K562 (cell line): ENCODE measurements around the gene ADK. TPM values are rescaled to one million over a fixed set of nuclear protein-coding genes. Genes with fewer than 3 reads are reported as not detected.

ENCODE experiments used
- ATAC-seq: fragments of 200-7000 bp; cut with Tn5 transposase; 3 replicates; pipeline ENCODE4 v1.9.1; 2020; ENCODE audit warnings: moderate library complexity
- BruUV-seq: library from RNA; stranded (reverse); fragments of 400-500 nt; replicated peaks from 2 replicates; lab custom pipeline; 2021; lab: Mats Ljungman, UMichigan
- CTCF ChIA-PET: fragments of 300-600 bp; formaldehyde crosslinking; extraction: SDS; loops from one replicate; lab custom pipeline; 2021; ENCODE audit warnings: low intra/inter-chr PET ratio; lab: Yijun Ruan, JAX
- POLR2A ChIA-PET: fragments of 300-600, 350-650 bp; sonication (Branson Sonifier 250); formaldehyde crosslinking; extraction: SDS; loops from one replicate; lab custom pipeline; 2021; ENCODE audit warnings: antibody characterized with exemption, inconsistent platforms; lab: Yijun Ruan, JAX
- DNase-seq, 4 experiments: peaks; one replicate each; pipeline versions ENCODE4 v3.0.0 to v3.0.0-alpha.2; 2011 to 2018; ENCODE audit warnings: low spot score in 3 of 4, mixed read lengths in 3 of 4; ENCODE audit errors: extremely low read depth in 1 of 4
- FAIRE-seq: peaks from 2 replicates; lab custom pipeline; 2011; peaks lifted over from hg19 to GRCh38; lab: Jason Lieb, UNC
- H2AFZ ChIP-seq: 2 replicates; pipeline ENCODE4 v1.6.0; 2011; ENCODE audit warnings: low read depth, low read length, control low read depth, inconsistent platforms
- H3K27ac ChIP-seq: fragments of 200-600 bp; 3 replicates; pipeline ENCODE4 v1.8.0; 2011; ENCODE audit warnings: low read depth, mild to moderate bottlenecking, control low read depth, inconsistent platforms, low read length, moderate library complexity, mixed read lengths; ENCODE audit errors: extremely low read depth
- H3K27me3 ChIP-seq, 2 experiments: fragments of 300-600 bp in 1 of 2; 2 replicates in 1 of 2; 3 replicates in 1 of 2; pipeline versions ENCODE4 v1.6.0 to v1.8.0; 2011; ENCODE audit warnings: inconsistent platforms in 2 of 2, low read length in 2 of 2, mild to moderate bottlenecking in 1 of 2, mixed read lengths in 1 of 2, moderate library complexity in 1 of 2; ENCODE audit not compliant: control insufficient read depth in 2 of 2, insufficient read depth in 2 of 2
- H3K36me3 ChIP-seq: fragments of 300-600 bp; 3 replicates; pipeline ENCODE4 v1.8.0; 2011; ENCODE audit warnings: mild to moderate bottlenecking, low read length, inconsistent platforms; ENCODE audit not compliant: control insufficient read depth, insufficient read depth
- H3K4me1 ChIP-seq, 2 experiments: fragments of 200-600 bp in 1 of 2; replicated peaks in 1 of 2; 2 replicates in 1 of 2; 3 replicates in 1 of 2; pipeline versions ENCODE4 v1.5.1 to v1.8.0; 2011; ENCODE audit warnings: inconsistent platforms in 2 of 2, low read length in 2 of 2, mild to moderate bottlenecking in 1 of 2, mixed read lengths in 1 of 2, moderate library complexity in 1 of 2; ENCODE audit not compliant: control insufficient read depth in 2 of 2, insufficient read depth in 2 of 2
- H3K4me2 ChIP-seq: 2 replicates; pipeline ENCODE4 v1.6.1; 2011; ENCODE audit warnings: low read length, control low read depth, inconsistent platforms, mixed read lengths; ENCODE audit not compliant: insufficient read depth
- H3K4me3 ChIP-seq: fragments of 200-600 bp; sonication (generic), shearing (Covaris generic); 2 replicates; pipeline ENCODE4 v1.5.1; 2016; ENCODE audit warnings: control low read depth, inconsistent platforms
- H3K79me2 ChIP-seq: fragments of 200-600 bp; 3 replicates; pipeline ENCODE4 v1.8.0; 2011; ENCODE audit warnings: low read length, inconsistent platforms; ENCODE audit not compliant: control insufficient read depth, insufficient read depth
- H3K9ac ChIP-seq, 2 experiments: 2 replicates each; pipeline versions ENCODE4 v1.6.0 to v1.6.1; 2011; ENCODE audit warnings: low read depth in 2 of 2, low read length in 2 of 2, control low read depth in 1 of 2, inconsistent platforms in 1 of 2, mild to moderate bottlenecking in 1 of 2, mixed read lengths in 1 of 2; ENCODE audit not compliant: insufficient read depth in 1 of 2
- H3K9me1 ChIP-seq: one replicate; pipeline ENCODE4 v1.6.0; 2011; ENCODE audit warnings: inconsistent platforms, mild to moderate bottlenecking, low read length, moderate library complexity; ENCODE audit not compliant: control insufficient read depth, insufficient read depth
- H3K9me3 ChIP-seq: replicated peaks from 2 replicates; pipeline ENCODE4 v1.5.1; 2011; ENCODE audit warnings: low read depth, low read length, inconsistent platforms; ENCODE audit not compliant: control insufficient read depth, insufficient read depth
- H4K20me1 ChIP-seq: replicated peaks from 2 replicates; pipeline ENCODE4 v1.6.1; 2011; ENCODE audit warnings: low read length, inconsistent platforms, mixed read lengths; ENCODE audit not compliant: control insufficient read depth, insufficient read depth
- CBX8 ChIP-seq: fragments of 200-600 bp; sonication (generic); IDR thresholded peaks from 2 replicates; pipeline ENCODE4 v1.6.1; 2012; ENCODE audit warnings: borderline replicate concordance, mixed run types, low read depth, mild to moderate bottlenecking, moderate library complexity, mixed read lengths, low read length, control low read depth, inconsistent platforms; ENCODE audit not compliant: poor library complexity, severe bottlenecking; ENCODE audit errors: extremely low read depth
- ELF4 ChIP-seq: fragments of 450-650 bp; formaldehyde crosslinking; IDR thresholded peaks from 2 replicates; pipeline ENCODE4 v1.4.0; 2022; ENCODE audit warnings: missing genetic modification characterization
- ETV1 ChIP-seq: fragments of 450-650 bp; conservative IDR thresholded peaks from 2 replicates; pipeline ENCODE4 v1.6.1; 2016; ENCODE audit warnings: missing genetic modification characterization, control low read depth, low read depth, missing compliant biosample characterization
- FOXO4 ChIP-seq: fragments of 450-650 bp; formaldehyde crosslinking; IDR thresholded peaks from 2 replicates; pipeline ENCODE4 v1.4.0; 2020; ENCODE audit warnings: mild to moderate bottlenecking, moderate library complexity
- GATAD2A ChIP-seq: fragments of 450-650 bp; IDR thresholded peaks from 2 replicates; pipeline ENCODE4 v1.6.1; 2017
- MAFG ChIP-seq: fragments of 450-650 bp; conservative IDR thresholded peaks from 2 replicates; pipeline ENCODE4 v1.6.1; 2016; ENCODE audit warnings: missing genetic modification characterization, missing compliant biosample characterization
- MED1 ChIP-seq: sonication (generic); formaldehyde crosslinking; IDR thresholded peaks from 2 replicates; pipeline ENCODE4 v1.8.1; 2023; ENCODE audit warnings: missing genetic modification reagents, borderline replicate concordance
- TEAD2 ChIP-seq: fragments of 450-650 bp; IDR thresholded peaks from 2 replicates; pipeline ENCODE4 v1.6.1; 2016; ENCODE audit warnings: missing genetic modification characterization, control low read depth, missing compliant biosample characterization
- THRB ChIP-seq: fragments of 450-650 bp; formaldehyde crosslinking; conservative IDR thresholded peaks from 2 replicates; pipeline ENCODE4 v1.4.0; 2022; ENCODE audit warnings: mild to moderate bottlenecking, missing genetic modification characterization
- ZBTB12 ChIP-seq: fragments of 250-450 bp; sonication (Bioruptor Pico); IDR thresholded peaks from 2 replicates; pipeline ENCODE4 v1.4.0; 2020
- ZNF174 ChIP-seq: fragments of 250-450 bp; sonication (Bioruptor Pico); IDR thresholded peaks from 2 replicates; pipeline ENCODE4 v1.4.0; 2020; ENCODE audit warnings: mild to moderate bottlenecking
- ZNF274 ChIP-seq: IDR thresholded peaks from 2 replicates; pipeline ENCODE4 v1.6.1; 2011; ENCODE audit warnings: low read depth, mild to moderate bottlenecking, low read length, moderate library complexity, borderline replicate concordance
- ZNF79 ChIP-seq: fragments of 250-450 bp; sonication (Bioruptor Pico); IDR thresholded peaks from 2 replicates; pipeline ENCODE4 v1.4.0; 2020; ENCODE audit warnings: low read depth, mild to moderate bottlenecking, moderate library complexity
- WGBS: fragments of 100-300 bp; shearing (Covaris generic); methylation state at CpG from one replicate; pipeline ENCODE4 v1.1.6; 2016; ENCODE audit warnings: low coverage, mixed read lengths; ENCODE audit not compliant: insufficient coverage; ENCODE audit errors: missing lambda C conversion rate; 5-methylcytosine and 5-hydroxymethylcytosine counted together
- in situ Hi-C: fragments of 300-500 bp; cut with MboI; formaldehyde crosslinking; loops from 4 replicates; pipeline ENCODE4 v1.15.0; 2018; ENCODE audit warnings: inconsistent platforms, mixed read lengths
- intact Hi-C: fragments of 100-400 bp; cut with micrococcal nuclease; formaldehyde crosslinking; loops from 2 replicates; pipeline ENCODE4 v1.14.2; 2022
- polyA plus RNA-seq, 8 experiments: library from polyadenylated mRNA; depleted of rRNA in 4 of 8; stranded (reverse) in 5 of 8; unstranded in 3 of 8; fragments of >200 nt; fragmentation: Nextera tagmentation in 2 of 8; fragmentation: Illumina TruSeq in 1 of 8; extraction: Ambion mirVana in 2 of 8; extraction: Trizol in 1 of 8; gene quantifications; 2 replicates each; pipeline versions ENCODE4 v1.2.1 to v1.2.3, GENCODE V29; 2011 to 2014; ENCODE audit warnings: inconsistent platforms in 1 of 8, missing spikeins in 1 of 8
- total RNA-seq, 7 experiments: library from RNA; depleted of rRNA in 6 of 7; stranded (reverse); fragments of >200 nt in 6 of 7; fragmentation: Illumina TruSeq in 2 of 7; extraction: Trizol in 2 of 7; gene quantifications; 2 replicates each; pipeline versions ENCODE4 v1.2.1 to v1.2.3, GENCODE V29; 2011 to 2021; ENCODE audit warnings: low replicate concordance in 1 of 7

Gene ADK
- total and polyA plus RNA-seq, 9 of the 15 experiments (the other 6 are each of a cell fraction or from before 2014, with no cell fraction given) = 54.2 to 97.8 (median 73.6) TPM

GRCh38 chr10:74539317-74539716, 388.3 kb downstream of the ADK start:
- ATAC-seq (no peak), DNase-seq (no peak), FAIRE-seq (no peak)
- H3K9me1 ChIP-seq = no peaks in the 10 kb centered on the region
- 88% methylated on average over 2 of the region's 2 CpGs for WGBS
- POLR2A ChIA-PET = interaction anchor here (0.6 kb wide), 1 partner anchor 722 kb away, joined by 3 read pairs; no protein-coding TSS in a partner anchor
- H3K4me1 ChIP-seq = no peaks in the 10 kb centered on the region
- no peak overlapping the region for H3K4me2 ChIP-seq
- no peaks in the 10 kb centered on the region for H3K79me2 ChIP-seq
- no peaks in the 10 kb centered on the region for H4K20me1 ChIP-seq
- H3K27me3 ChIP-seq = no peaks in the 10 kb centered on the region
- H3K27ac ChIP-seq = no peak overlapping the region
- no TSS peak for BruUV-seq
- no peak overlapping the region for H3K9ac ChIP-seq
- intact Hi-C loops = no loop called here
- CTCF ChIA-PET = no interaction called here
- no peak for TF ChIP-seq TEAD2 (tag)
- in situ Hi-C loops = no loop called here
- H3K9me3 ChIP-seq = no peaks in the 10 kb centered on the region
- H3K4me3 ChIP-seq = no peak overlapping the region
- H2AFZ ChIP-seq = no peak overlapping the region
- no peaks in the 10 kb centered on the region for H3K36me3 ChIP-seq

GRCh38 chr10:74541375-74541774, 390.4 kb downstream of the ADK start:
- H3K9me3 ChIP-seq = no peaks in the 10 kb centered on the region
- POLR2A ChIA-PET = no interaction called here
- CTCF ChIA-PET = no interaction called here
- H3K79me2 ChIP-seq = no peaks in the 10 kb centered on the region
- WGBS = 92% methylated on average over 1 of the region's 1 CpG
- no peaks in the 10 kb centered on the region for H3K4me1 ChIP-seq
- no peak overlapping the region for H2AFZ ChIP-seq
- H3K9ac ChIP-seq = no peak overlapping the region
- no peaks in the 10 kb centered on the region for H3K27me3 ChIP-seq
- BruUV-seq = no TSS peak
- H3K9me1 ChIP-seq = no peaks in the 10 kb centered on the region
- H3K36me3 ChIP-seq = no peaks in the 10 kb centered on the region
- H4K20me1 ChIP-seq = no peaks in the 10 kb centered on the region
- intact Hi-C loops = no loop called here
- no peak overlapping the region for H3K27ac ChIP-seq
- H3K4me3 ChIP-seq = no peak overlapping the region
- in situ Hi-C loops = no loop called here
- DNase-seq (no peak), FAIRE-seq (no peak), ATAC-seq (no peak)
- H3K4me2 ChIP-seq = no peak overlapping the region
- no peak for TF ChIP-seq ZNF79 (CRISPR knock-in tag)
- TF ChIP-seq THRB (CRISPR knock-in tag) = no peak
- no peak for TF ChIP-seq MAFG (tag)
- no peak for TF ChIP-seq ZNF174
- TF ChIP-seq FOXO4 (CRISPR knock-in tag) = no peak
- TF ChIP-seq GATAD2A = no peak
- no peak for TF ChIP-seq MED1
- TF ChIP-seq ETV1 = no peak
- no peak for TF ChIP-seq ELF4 (CRISPR knock-in tag)
- TF ChIP-seq CBX8 = no peak
- TF ChIP-seq ZBTB12 = no peak
- no peak for TF ChIP-seq ZNF274
